H1 (cell line): ENCODE measurements around the gene FARS2. TPM values are rescaled to one million over a fixed set of nuclear protein-coding genes. Genes with fewer than 3 reads are reported as not detected.

Experiments used
- CTCF ChIA-PET: fragments of 300-600 bp; sonication (Branson Sonifier 250); formaldehyde crosslinking; loops from one replicate; lab custom pipeline; 2021; ENCODE audit not compliant: partially characterized antibody; lab: Charles Lee
- POLR2A ChIA-PET: fragments of 300-600 bp; sonication (Branson Sonifier 250); formaldehyde crosslinking; loops from one replicate; lab custom pipeline; 2021; ENCODE audit warnings: inconsistent platforms; ENCODE audit not compliant: partially characterized antibody; lab: Charles Lee
- DNase-seq, 2 experiments: peaks; one replicate each; pipeline versions ENCODE4 v3.0.0 to v3.0.0-alpha.2; 2010 to 2022; ENCODE audit warnings: low spot score in 2 of 2, low read depth in 1 of 2, mixed read lengths in 1 of 2
- FAIRE-seq: peaks from 2 replicates; lab custom pipeline; 2011; peaks lifted over from hg19 to GRCh38; lab: Jason Lieb, UNC
- H2AFZ ChIP-seq: 2 replicates; pipeline ENCODE4 v1.8.1; 2012; ENCODE audit warnings: low read length, inconsistent platforms
- H2AK5ac ChIP-seq: 2 replicates; pipeline ENCODE4 v1.6.1; 2013; ENCODE audit warnings: low read depth, low read length
- H2BK120ac ChIP-seq: replicated peaks from 2 replicates; pipeline ENCODE3; 2013; ENCODE audit warnings: low read depth, low read length, inconsistent platforms
- H2BK12ac ChIP-seq: 2 replicates; pipeline ENCODE4 v1.6.1; 2013; ENCODE audit warnings: low read depth, low read length
- H2BK15ac ChIP-seq: 2 replicates; pipeline ENCODE4 v1.6.1; 2013; ENCODE audit warnings: low read length
- H2BK20ac ChIP-seq: 2 replicates; pipeline ENCODE4 v1.6.1; 2013; ENCODE audit warnings: low read length
- H2BK5ac ChIP-seq: 2 replicates; pipeline ENCODE4 v1.6.1; 2013; ENCODE audit warnings: low read depth, low read length
- H3K14ac ChIP-seq: 2 replicates; pipeline ENCODE4 v1.6.1; 2013; ENCODE audit warnings: inconsistent platforms; ENCODE audit not compliant: insufficient read length
- H3K18ac ChIP-seq: 2 replicates; pipeline ENCODE4 v1.6.1; 2013; ENCODE audit warnings: low read length; ENCODE audit errors: extremely low read depth
- H3K23ac ChIP-seq: 2 replicates; pipeline ENCODE4 v1.6.1; 2013; ENCODE audit warnings: inconsistent platforms; ENCODE audit not compliant: insufficient read length
- H3K23me2 ChIP-seq: 2 replicates; pipeline ENCODE4 v1.6.1; 2013; ENCODE audit warnings: low read depth, low read length
- H3K27ac ChIP-seq: 2 replicates; pipeline ENCODE4 v1.6.1; 2011; ENCODE audit warnings: low read depth, low read length, inconsistent platforms
- H3K27me3 ChIP-seq, 4 experiments: replicated peaks in 1 of 4; 1 replicate in 1 of 4; 2 replicates in 3 of 4; pipeline versions ENCODE4 v1.6.1 to v1.8.1; 2011 to 2013; ENCODE audit warnings: low read length in 3 of 4, mild to moderate bottlenecking in 3 of 4, inconsistent platforms in 2 of 4, mixed read lengths in 2 of 4, moderate library complexity in 1 of 4; ENCODE audit not compliant: control insufficient read depth in 3 of 4, insufficient read depth in 3 of 4; ENCODE audit errors: extremely low read depth in 1 of 4
- H3K36me3 ChIP-seq, 4 experiments: 2 replicates each; pipeline versions ENCODE4 v1.6.1 to v1.8.1; 2011 to 2013; ENCODE audit warnings: mild to moderate bottlenecking in 4 of 4, low read length in 3 of 4, moderate library complexity in 2 of 4, control low read depth in 1 of 4, inconsistent platforms in 1 of 4; ENCODE audit not compliant: insufficient read depth in 4 of 4, control insufficient read depth in 2 of 4
- H3K4ac ChIP-seq: replicated peaks from 2 replicates; pipeline ENCODE3; 2013; ENCODE audit warnings: low read length, low read depth, mixed read lengths, inconsistent platforms; ENCODE audit not compliant: insufficient read length
- H3K4me1 ChIP-seq, 4 experiments: replicated peaks in 1 of 4; 1 replicate in 1 of 4; 2 replicates in 3 of 4; pipeline versions ENCODE4 v1.6.1 to v1.8.1; 2011 to 2013; ENCODE audit warnings: low read length in 3 of 4, inconsistent platforms in 2 of 4, mixed read lengths in 1 of 4; ENCODE audit not compliant: insufficient read depth in 4 of 4, control insufficient read depth in 3 of 4
- H3K4me2 ChIP-seq, 2 experiments: 2 replicates each; pipeline versions ENCODE4 v1.6.1 to v1.8.1; 2011 to 2013; ENCODE audit warnings: low read depth in 2 of 2, low read length in 2 of 2, control low read depth in 1 of 2, inconsistent platforms in 1 of 2, mild to moderate bottlenecking in 1 of 2; ENCODE audit not compliant: insufficient read depth in 1 of 2
- H3K4me3 ChIP-seq, 4 experiments: fragments of 200-600, 300-600 bp in 1 of 4; sonication (generic), shearing (Covaris generic), sonication (Bioruptor Twin) in 1 of 4; 2 replicates each; pipeline versions ENCODE4 v1.5.1 to v1.8.1; 2011 to 2016; ENCODE audit warnings: low read length in 4 of 4, low read depth in 3 of 4, control low read depth in 2 of 4, inconsistent platforms in 2 of 4, mild to moderate bottlenecking in 2 of 4, mixed read lengths in 1 of 4, moderate library complexity in 1 of 4; ENCODE audit not compliant: insufficient read depth in 2 of 4; ENCODE audit errors: extremely low read depth in 1 of 4
- H3K56ac ChIP-seq: replicated peaks from 2 replicates; pipeline ENCODE3; 2013; ENCODE audit warnings: low read depth, mild to moderate bottlenecking, mixed read lengths, low read length, inconsistent platforms; ENCODE audit not compliant: insufficient read length
- H3K79me1 ChIP-seq: 2 replicates; pipeline ENCODE4 v1.6.1; 2013; ENCODE audit warnings: low read depth, low read length, control low read depth
- H3K79me2 ChIP-seq, 2 experiments: 2 replicates each; pipeline versions ENCODE4 v1.6.1 to v1.8.1; 2012 to 2013; ENCODE audit warnings: low read length in 2 of 2, mild to moderate bottlenecking in 2 of 2, inconsistent platforms in 1 of 2; ENCODE audit not compliant: insufficient read depth in 2 of 2, control insufficient read depth in 1 of 2
- H3K9ac ChIP-seq, 4 experiments: replicated peaks in 1 of 4; 1 replicate in 1 of 4; 2 replicates in 3 of 4; pipeline versions ENCODE4 v1.6.1 to v1.8.1; 2011 to 2013; ENCODE audit warnings: low read depth in 3 of 4, low read length in 3 of 4, control low read depth in 2 of 4, mild to moderate bottlenecking in 2 of 4, moderate library complexity in 2 of 4, inconsistent platforms in 1 of 4; ENCODE audit errors: extremely low read depth in 1 of 4
- H3K9me3 ChIP-seq, 2 experiments: 2 replicates each; pipeline versions ENCODE4 v1.6.1 to v1.8.1; 2012 to 2013; ENCODE audit warnings: mild to moderate bottlenecking in 2 of 2, moderate library complexity in 2 of 2, control low read depth in 1 of 2, inconsistent platforms in 1 of 2, low read depth in 1 of 2, low read length in 1 of 2, mixed read lengths in 1 of 2; ENCODE audit not compliant: insufficient read depth in 2 of 2
- H4K20me1 ChIP-seq, 2 experiments: replicated peaks in 1 of 2; 2 replicates each; pipeline versions ENCODE3 to v1.8.1; 2011 to 2013; ENCODE audit warnings: inconsistent platforms in 2 of 2, low read length in 2 of 2, mild to moderate bottlenecking in 1 of 2; ENCODE audit not compliant: insufficient read depth in 2 of 2, control insufficient read depth in 1 of 2
- H4K5ac ChIP-seq: 2 replicates; pipeline ENCODE4 v1.6.1; 2013; ENCODE audit warnings: low read length, low read depth, mixed read lengths, inconsistent platforms; ENCODE audit not compliant: insufficient read length
- H4K8ac ChIP-seq: 2 replicates; pipeline ENCODE4 v1.8.0; 2013; ENCODE audit warnings: mild to moderate bottlenecking, moderate library complexity, low read length, inconsistent platforms; ENCODE audit not compliant: insufficient read depth; ENCODE audit errors: extremely low read depth
- H4K91ac ChIP-seq: replicated peaks from 2 replicates; pipeline ENCODE3; 2013; ENCODE audit warnings: low read length, mixed read lengths, inconsistent platforms; ENCODE audit not compliant: insufficient read length
- EZH2 ChIP-seq: fragments of 200-600 bp; sonication (generic); IDR thresholded peaks from 2 replicates; pipeline ENCODE4 v1.7.1; 2012; ENCODE audit warnings: low read depth, mild to moderate bottlenecking, moderate library complexity, low read length, inconsistent platforms; ENCODE audit not compliant: severe bottlenecking
- JUN ChIP-seq: IDR thresholded peaks from 2 replicates; pipeline ENCODE4 v1.6.1; 2011; ENCODE audit warnings: low read depth, mild to moderate bottlenecking, improper control_type of control experiment, low read length
- PHF8 ChIP-seq: fragments of 200-600 bp; sonication (generic); conservative IDR thresholded peaks from 2 replicates; pipeline ENCODE4 v1.7.1; 2012; ENCODE audit warnings: low read depth, mild to moderate bottlenecking, inconsistent platforms, low read length, moderate library complexity
- RXRA ChIP-seq: IDR thresholded peaks from 2 replicates; pipeline ENCODE4 v1.6.1; 2011; ENCODE audit warnings: low read depth, mild to moderate bottlenecking, low read length, moderate library complexity; ENCODE audit not compliant: insufficient read depth
- ZNF274 ChIP-seq: IDR thresholded peaks from 2 replicates; pipeline ENCODE4 v1.7.0; 2012; ENCODE audit warnings: low read length, borderline replicate concordance; ENCODE audit errors: extremely low read depth
- WGBS, 2 experiments: shearing (Covaris generic) in 1 of 2; methylation state at CpG; one replicate each; pipeline versions ENCODE4 v1.1.6 to v1.1.7; 2013 to 2015; ENCODE audit warnings: low lambda C conversion rate in 2 of 2, mixed read lengths in 2 of 2, inconsistent platforms in 1 of 2, low coverage in 1 of 2, missing lambda C conversion rate in 1 of 2; ENCODE audit not compliant: insufficient replicate concordance in 2 of 2, insufficient coverage in 1 of 2, insufficient read length in 1 of 2; ENCODE audit errors: extremely low coverage in 1 of 2, missing lambda C conversion rate in 1 of 2; 5-methylcytosine and 5-hydroxymethylcytosine counted together
- polyA plus RNA-seq, 7 experiments: library from polyadenylated mRNA; depleted of rRNA in 3 of 7; stranded (reverse) in 5 of 7; unstranded in 2 of 7; fragments of >200 nt in 5 of 7; fragments of 200-250 nt in 2 of 7; gene quantifications; 1 replicate in 5 of 7; 2 replicates in 1 of 7; 4 replicates in 1 of 7; pipeline versions ENCODE4 v1.2.1 to v1.2.3, GENCODE V29; 2011 to 2013; ENCODE audit warnings: missing spikeins in 2 of 7, mixed read lengths in 2 of 7
- total RNA-seq: library from RNA; stranded (reverse); fragmentation: NEBNext Ultra II Directional; extraction: Animal tissue kit (Norgen Biotek cat#: 25700); gene quantifications from 2 replicates; pipeline ENCODE4 v1.2.1, GENCODE V29; 2021

The FARS2 gene
- total and polyA plus RNA-seq, 2 of the 8 experiments (the other 6 are each of a cell fraction or from before 2014, with no cell fraction given), result 11.7 to 14.4 TPM

DNA sequence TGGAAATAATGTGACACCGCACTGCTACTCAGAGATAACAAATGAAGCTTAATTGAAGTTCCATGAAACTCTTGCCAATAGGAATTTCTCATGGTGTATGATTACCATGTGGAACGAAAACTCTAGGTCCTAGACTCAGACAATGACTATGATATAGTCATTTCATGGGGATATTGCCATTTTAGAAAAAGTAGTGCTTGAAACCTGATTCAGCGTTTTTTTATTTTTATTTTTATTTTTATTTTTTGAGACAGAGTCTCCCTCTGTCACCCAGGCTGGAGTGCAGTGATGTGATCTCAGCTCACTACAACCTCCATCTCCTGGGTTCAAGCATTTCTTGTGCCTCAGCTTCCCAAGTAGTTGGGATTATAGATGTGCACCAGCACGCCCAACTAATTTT is 253.9 kb downstream of the FARS2 start:
- WGBS, 2 experiments, result 90% methylated on average over 4 of the region's 4 CpGs; no CpG with 5 or more reads in 1 of the 2 experiments
- H3K4ac ChIP-seq, result no peak overlapping the region
- peaks cover 2 to 8% (median 5%) of the 10 kb centered on the region in 4 experiments for H3K4me1 ChIP-seq
- no peak overlapping the region for H4K91ac ChIP-seq
- H2AFZ ChIP-seq, result no peak overlapping the region
- no peak overlapping the region for H2AK5ac ChIP-seq
- no peaks in the 10 kb centered on the region for H3K23me2 ChIP-seq
- H4K20me1 ChIP-seq, result no peaks in the 10 kb centered on the region
- no peak overlapping the region for H3K4me2 ChIP-seq
- no peaks in the 10 kb centered on the region for H3K79me2 ChIP-seq
- H3K23ac ChIP-seq, result no peak overlapping the region
- no peak overlapping the region for H4K8ac ChIP-seq
- H2BK5ac ChIP-seq, result no peak overlapping the region
- no peak overlapping the region for H3K18ac ChIP-seq
- CTCF ChIA-PET, result interaction anchor here (2.0 kb wide), 1 partner anchor 8 kb away, joined by 6 read pairs; no protein-coding TSS in a partner anchor
- no peak for FAIRE-seq
- H3K36me3 ChIP-seq, result no peaks in the 10 kb centered on the region
- no peaks in the 10 kb centered on the region for H3K79me1 ChIP-seq
- H2BK12ac ChIP-seq, result no peak overlapping the region
- H2BK120ac ChIP-seq, result no peak overlapping the region
- no peak for DNase-seq
- POLR2A ChIA-PET, result no interaction called here
- no peaks in the 10 kb centered on the region for H3K9me3 ChIP-seq
- no peak overlapping the region for H3K4me3 ChIP-seq
- H4K5ac ChIP-seq, result no peak overlapping the region
- H3K27ac ChIP-seq, result no peak overlapping the region
- no peak overlapping the region for H2BK20ac ChIP-seq
- no peak overlapping the region for H2BK15ac ChIP-seq
- no peak overlapping the region for H3K9ac ChIP-seq
- H3K56ac ChIP-seq, result no peak overlapping the region
- H3K14ac ChIP-seq, result no peak overlapping the region
- H3K27me3 ChIP-seq, result no peaks in the 10 kb centered on the region
- no peak for TF ChIP-seq RXRA
- TF ChIP-seq PHF8, result no peak
- no peak for TF ChIP-seq EZH2
- TF ChIP-seq ZNF274, result no peak
- TF ChIP-seq JUN, result no peak
